DND-41 (cell line): Measurements from ENCODE around the gene FFAR2.

Source experiments
- ATAC-seq: fragments of 200-7000 bp; cut with Tn5 transposase; 3 replicates; pipeline ENCODE4 v1.9.1; 2021; ENCODE audit warnings: low read depth; ENCODE audit not compliant: insufficient read depth
- DNase-seq: peaks from one replicate; pipeline ENCODE4 v3.0.0-alpha.2; 2020
- H2AFZ ChIP-seq: 2 replicates; pipeline ENCODE4 v1.6.0; 2012; ENCODE audit warnings: low read depth, low read length
- H3K27ac ChIP-seq: 2 replicates; pipeline ENCODE4 v1.5.1; 2012; ENCODE audit warnings: low read length, inconsistent platforms
- H3K27me3 ChIP-seq: fragments of 200-600 bp; sonication (generic); 2 replicates; pipeline ENCODE4 v1.6.0; 2012; ENCODE audit warnings: low read length, mild to moderate bottlenecking, inconsistent platforms; ENCODE audit not compliant: insufficient read depth, poor library complexity
- H3K36me3 ChIP-seq: 2 replicates; pipeline ENCODE4 v1.5.1; 2012; ENCODE audit warnings: low read length, inconsistent platforms; ENCODE audit not compliant: insufficient read depth
- H3K4me1 ChIP-seq: 2 replicates; pipeline ENCODE4 v1.5.1; 2012; ENCODE audit warnings: mild to moderate bottlenecking, low read length; ENCODE audit not compliant: insufficient read depth
- H3K4me2 ChIP-seq: 2 replicates; pipeline ENCODE4 v1.6.0; 2012; ENCODE audit warnings: mild to moderate bottlenecking, moderate library complexity, low read length, inconsistent platforms; ENCODE audit not compliant: insufficient read depth
- H3K4me3 ChIP-seq, 2 experiments: fragments of 200-600 bp in 1 of 2; shearing (Covaris generic) in 1 of 2; 2 replicates each; pipeline ENCODE4 v1.5.1; 2012 to 2016; ENCODE audit warnings: inconsistent platforms in 2 of 2, low read length in 2 of 2, mild to moderate bottlenecking in 2 of 2, low read depth in 1 of 2, moderate library complexity in 1 of 2
- H3K79me2 ChIP-seq: 2 replicates; pipeline ENCODE4 v1.6.0; 2012; ENCODE audit warnings: low read length, inconsistent platforms; ENCODE audit not compliant: insufficient read depth
- H3K9ac ChIP-seq: 2 replicates; pipeline ENCODE4 v1.6.0; 2012; ENCODE audit warnings: low read depth, mild to moderate bottlenecking, inconsistent platforms, low read length, moderate library complexity
- H3K9me3 ChIP-seq: 2 replicates; pipeline ENCODE4 v1.5.1; 2012; ENCODE audit warnings: low read length, moderate library complexity, mild to moderate bottlenecking, inconsistent platforms; ENCODE audit not compliant: insufficient read depth, severe bottlenecking
- H4K20me1 ChIP-seq: 2 replicates; pipeline ENCODE4 v1.6.0; 2012; ENCODE audit warnings: low read length; ENCODE audit not compliant: insufficient read depth
- CTCF ChIP-seq: IDR thresholded peaks from 2 replicates; pipeline ENCODE4 v1.5.1; 2012; ENCODE audit warnings: borderline replicate concordance, low read length, moderate library complexity, mild to moderate bottlenecking; ENCODE audit not compliant: poor library complexity, severe bottlenecking; ENCODE audit errors: extremely low read depth
- EZH2 ChIP-seq: IDR thresholded peaks from 3 replicates; pipeline ENCODE4 v1.6.1; 2012; ENCODE audit warnings: borderline replicate concordance, low read depth, mild to moderate bottlenecking, moderate library complexity, low read length, inconsistent platforms; ENCODE audit not compliant: severe bottlenecking

The FFAR2 gene

GRCh38 chr19:35478794-35479677, 31.0 kb downstream of the FFAR2 start:
- H3K36me3 ChIP-seq: no peaks in the 10 kb centered on the region
- H3K79me2 ChIP-seq: no peaks in the 10 kb centered on the region
- H3K27me3 ChIP-seq: no peaks in the 10 kb centered on the region
- H3K4me1 ChIP-seq: no peaks in the 10 kb centered on the region
- H3K9ac ChIP-seq: no peak overlapping the region
- no peaks in the 10 kb centered on the region for H3K9me3 ChIP-seq
- no peak overlapping the region for H3K4me3 ChIP-seq
- H3K4me2 ChIP-seq: no peak overlapping the region
- no peak overlapping the region for H2AFZ ChIP-seq
- H3K27ac ChIP-seq: no peak overlapping the region
- H4K20me1 ChIP-seq: no peaks in the 10 kb centered on the region
- ATAC-seq (no peak), DNase-seq (no peak)
- TF ChIP-seq CTCF: no peak
- no peak for TF ChIP-seq EZH2

- H3K36me3 ChIP-seq: no peaks in the 10 kb centered on the region
- no peak overlapping the region for H3K27ac ChIP-seq
- no peaks in the 10 kb centered on the region for H3K9me3 ChIP-seq
- no peak overlapping the region for H2AFZ ChIP-seq
- H3K9ac ChIP-seq: no peak overlapping the region
- no peak for TF ChIP-seq CTCF
- no peak for TF ChIP-seq EZH2
- no peaks in the 10 kb centered on the region for H4K20me1 ChIP-seq
- H3K27me3 ChIP-seq: peaks cover 6% of the 10 kb centered on the region
- H3K79me2 ChIP-seq: no peaks in the 10 kb centered on the region
- H3K4me2 ChIP-seq: no peak overlapping the region
- ATAC-seq (no peak), DNase-seq (no peak)
- H3K4me3 ChIP-seq: no peak overlapping the region
- H3K4me1 ChIP-seq: peaks cover 5% of the 10 kb centered on the region; the same call in 1 of the 2 replicates
These were observed 35.0 kb downstream of the FFAR2 start for GRCh38 chr19:35483089-35483488.

GRCh38 chr19:35484252-35485036, 36.4 kb downstream of the FFAR2 start:
- TF ChIP-seq CTCF: no peak
- TF ChIP-seq EZH2: no peak
- Histone ChIP-seq H3K4me1 (peaks cover 5% of the 10 kb centered on the region; the same call in 1 of the 2 replicates), H4K20me1 (no peaks in the 10 kb centered on the region), H3K27ac (no peak overlapping the region), H3K9ac (no peak overlapping the region), H3K79me2 (no peaks in the 10 kb centered on the region), H3K36me3 (no peaks in the 10 kb centered on the region), H3K4me3 (no peak overlapping the region), H3K4me2 (no peak overlapping the region), H3K27me3 (peaks cover 8% of the 10 kb centered on the region), H2AFZ (no peak overlapping the region; the same call in 1 of the 2 replicates), H3K9me3 (no peaks in the 10 kb centered on the region)
- ATAC-seq (no peak), DNase-seq (no peak)
